Liver (tissue), 9 donors: ENCODE data around the gene PAPPA. TPM values are rescaled to one million over a fixed set of nuclear protein-coding genes. Genes with fewer than 3 reads are reported as not detected.

Experiments
- DNase-seq: peaks from one replicate; pipeline ENCODE4 v3.0.0-alpha.2; 2017; ENCODE audit warnings: low spot score
- H3K27ac ChIP-seq, 2 donors: one replicate each; pipeline ENCODE4 v1.7.0; 2013; ENCODE audit warnings: inconsistent platforms in 2 of 2, low read length in 2 of 2, control low read depth in 1 of 2, low read depth in 1 of 2, mild to moderate bottlenecking in 1 of 2
- H3K27me3 ChIP-seq, 4 donors: one replicate each; pipeline versions ENCODE4 v1.6.1 to v1.7.0; 2013; ENCODE audit warnings: low read length in 3 of 4, inconsistent platforms in 1 of 4, mild to moderate bottlenecking in 1 of 4, moderate library complexity in 1 of 4; ENCODE audit not compliant: control insufficient read depth in 4 of 4, insufficient read depth in 4 of 4
- H3K36me3 ChIP-seq, 4 donors: one replicate each; pipeline versions ENCODE4 v1.6.1 to v1.7.0; 2013; ENCODE audit warnings: low read length in 3 of 4, mild to moderate bottlenecking in 3 of 4, low read depth in 1 of 4, moderate library complexity in 1 of 4; ENCODE audit not compliant: control insufficient read depth in 4 of 4, insufficient read depth in 3 of 4
- H3K4me1 ChIP-seq, 4 donors: one replicate each; pipeline versions ENCODE4 v1.6.1 to v1.7.0; 2013; ENCODE audit warnings: low read length in 3 of 4, mild to moderate bottlenecking in 3 of 4, moderate library complexity in 1 of 4; ENCODE audit not compliant: control insufficient read depth in 4 of 4, insufficient read depth in 4 of 4
- H3K4me3 ChIP-seq, 3 donors: one replicate each; pipeline versions ENCODE4 v1.6.1 to v1.7.0; 2013; ENCODE audit warnings: low read length in 3 of 3, control low read depth in 1 of 3, low read depth in 1 of 3, mild to moderate bottlenecking in 1 of 3
- H3K9ac ChIP-seq, 2 donors: one replicate each; pipeline ENCODE4 v1.7.0; 2013; ENCODE audit warnings: low read length in 2 of 2, mild to moderate bottlenecking in 2 of 2, moderate library complexity in 2 of 2, control low read depth in 1 of 2, low read depth in 1 of 2
- H3K9me3 ChIP-seq, 4 donors: one replicate each; pipeline versions ENCODE4 v1.6.1 to v1.7.0; 2013; ENCODE audit warnings: low read length in 3 of 4; ENCODE audit not compliant: control insufficient read depth in 4 of 4
- CTCF ChIP-seq: fragments of 150-350 bp; IDR thresholded peaks from 2 replicates; pipeline ENCODE4 v1.5.1; 2017; ENCODE audit warnings: improper control_type of control experiment, low read depth, low read length; ENCODE audit not compliant: missing input control
- EGR1 ChIP-seq, 2 donors: IDR thresholded peaks; 2 replicates each; pipeline ENCODE4 v1.6.1; 2016 to 2018; ENCODE audit warnings: antibody characterized with exemption in 2 of 2, low read depth in 2 of 2
- FOXA1 ChIP-seq: IDR thresholded peaks from 2 replicates; pipeline ENCODE4 v1.6.1; 2016; ENCODE audit warnings: antibody characterized with exemption
- FOXA2 ChIP-seq: IDR thresholded peaks from 2 replicates; pipeline ENCODE4 v1.6.1; 2016; ENCODE audit warnings: antibody characterized with exemption
- GABPA ChIP-seq, 2 donors: IDR thresholded peaks in 1 of 2; conservative IDR thresholded peaks in 1 of 2; 2 replicates each; pipeline ENCODE4 v1.6.1; 2016; ENCODE audit warnings: antibody characterized with exemption in 2 of 2, mild to moderate bottlenecking in 1 of 2, moderate library complexity in 1 of 2
- HNF4A ChIP-seq, 2 donors: conservative IDR thresholded peaks; 2 replicates each; pipeline ENCODE4 v1.6.1; 2016; ENCODE audit warnings: antibody characterized with exemption in 2 of 2, mild to moderate bottlenecking in 2 of 2
- HNF4G ChIP-seq: IDR thresholded peaks from 2 replicates; pipeline ENCODE4 v1.6.1; 2016; ENCODE audit warnings: antibody characterized with exemption
- JUND ChIP-seq, 2 donors: IDR thresholded peaks; 2 replicates each; pipeline ENCODE4 v1.6.1; 2016; ENCODE audit warnings: antibody characterized with exemption in 2 of 2
- NR2F2 ChIP-seq: IDR thresholded peaks from 2 replicates; pipeline ENCODE4 v1.6.1; 2016; ENCODE audit warnings: antibody characterized with exemption
- RAD21 ChIP-seq, 2 donors: IDR thresholded peaks; 2 replicates each; pipeline ENCODE4 v1.6.1; 2016; ENCODE audit warnings: antibody characterized with exemption in 2 of 2, mild to moderate bottlenecking in 2 of 2
- RXRA ChIP-seq, 2 donors: IDR thresholded peaks; 2 replicates each; pipeline ENCODE4 v1.6.1; 2017 to 2018; ENCODE audit warnings: antibody characterized with exemption in 2 of 2, mild to moderate bottlenecking in 1 of 2
- SP1 ChIP-seq: IDR thresholded peaks from 2 replicates; pipeline ENCODE4 v1.6.1; 2018; ENCODE audit warnings: antibody characterized with exemption, mild to moderate bottlenecking
- TAF1 ChIP-seq: conservative IDR thresholded peaks from 2 replicates; pipeline ENCODE4 v1.6.1; 2016; ENCODE audit warnings: antibody characterized with exemption, mild to moderate bottlenecking
- YY1 ChIP-seq: IDR thresholded peaks from 2 replicates; pipeline ENCODE4 v1.6.1; 2016; ENCODE audit warnings: antibody characterized with exemption, mild to moderate bottlenecking
- ZBTB33 ChIP-seq: IDR thresholded peaks from 2 replicates; pipeline ENCODE4 v1.6.1; 2016; ENCODE audit warnings: antibody characterized with exemption
- WGBS: extraction: QIAGEN DNeasy Blood & Tissue Kit; methylation state at CpG from one replicate; pipeline ENCODE4 v1.1.7; 2013; 5-methylcytosine and 5-hydroxymethylcytosine counted together
- polyA plus RNA-seq, 2 donors: library from polyadenylated mRNA; stranded (reverse) in 1 of 2; unstranded in 1 of 2; fragments of 200-250 nt in 1 of 2; fragments of >200 nt in 1 of 2; fragmentation: Nextera tagmentation in 1 of 2; extraction: Ambion mirVana in 1 of 2; gene quantifications; one replicate each; pipeline versions ENCODE4 v1.2.1 to v1.2.3, GENCODE V29; 2013 to 2015
- total RNA-seq, 2 donors: library from RNA; depleted of rRNA; stranded (reverse); fragments of >200 nt; gene quantifications; one replicate each; pipeline ENCODE4 v1.2.3, GENCODE V29; 2014
- TF ChIP-seq, protein P1 (sequence below): IDR thresholded peaks from 2 replicates; pipeline ENCODE4 v1.6.1; 2016; ENCODE audit warnings: antibody characterized with exemption
- TF ChIP-seq, protein P2 (sequence below): IDR thresholded peaks from 2 replicates; pipeline ENCODE4 v1.6.1; 2016; ENCODE audit warnings: antibody characterized with exemption
- donor health status: healthy.
- donor health status: healthy.
- donor health status: healthy.
- donor health status: healthy.
- donor health status: healthy.

The PAPPA gene
- total and polyA plus RNA-seq, 4 donors: 0.03 to 0.33 (median 0.20) TPM

DNA sequence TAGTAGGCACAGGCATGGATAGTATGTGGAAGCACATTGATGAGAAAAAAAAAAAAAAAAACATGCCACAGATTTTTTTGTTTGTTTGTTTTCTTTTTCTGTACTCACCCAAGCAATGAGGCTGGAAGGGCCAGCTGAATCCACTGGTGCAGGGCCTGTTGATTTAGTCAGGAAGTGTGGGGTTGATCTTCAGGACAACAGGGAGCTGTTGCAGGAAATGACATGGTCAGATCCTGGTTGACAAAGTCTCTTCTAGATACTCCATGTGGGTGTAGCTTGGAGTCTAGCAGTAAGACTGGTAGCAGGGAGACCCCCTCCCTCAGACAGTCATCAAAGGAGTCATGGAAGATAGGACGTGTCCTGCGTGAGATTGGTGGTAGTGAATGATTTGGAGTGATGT lies 191.8 kb downstream of the PAPPA start:
- Histone ChIP-seq H3K9me3 (no peaks in the 10 kb centered on the region), H3K27ac (no peak overlapping the region), H3K27me3 (no peaks in the 10 kb centered on the region), H3K9ac (no peak overlapping the region), H3K36me3 (no peaks in the 10 kb centered on the region), H3K4me3 (no peak overlapping the region), H3K4me1 (no peaks in the 10 kb centered on the region)
- no peak for TF ChIP-seq EGR1 (IDR thresholded peaks at IDR 0.05; ENCODE audit: low read depth in 2 of 2)
- no peak for DNase-seq
- 92% methylated on average over 2 of the region's 2 CpGs for WGBS

DNA sequence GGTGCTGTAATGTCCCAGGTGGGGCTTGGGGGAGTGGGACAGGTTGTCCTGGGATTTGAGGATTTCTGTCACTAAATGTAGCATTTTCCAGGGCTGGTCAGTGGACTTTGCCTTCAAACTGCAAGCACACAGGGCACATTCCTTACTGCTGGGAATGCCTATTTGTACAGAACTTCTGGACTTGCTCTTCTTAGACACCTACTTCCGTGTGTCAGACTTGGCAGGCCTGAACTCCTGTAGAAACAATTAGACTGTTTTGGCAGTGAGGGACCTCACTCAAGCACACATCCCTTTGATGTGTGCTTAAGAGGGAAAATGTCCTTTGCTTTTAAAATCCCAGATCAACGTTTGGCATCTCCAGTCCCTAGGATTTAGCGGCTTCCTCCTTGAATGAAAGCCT lies 192.2 kb downstream of the PAPPA start:
- 69% methylated on average over 3 of the region's 3 CpGs for WGBS

DNA sequence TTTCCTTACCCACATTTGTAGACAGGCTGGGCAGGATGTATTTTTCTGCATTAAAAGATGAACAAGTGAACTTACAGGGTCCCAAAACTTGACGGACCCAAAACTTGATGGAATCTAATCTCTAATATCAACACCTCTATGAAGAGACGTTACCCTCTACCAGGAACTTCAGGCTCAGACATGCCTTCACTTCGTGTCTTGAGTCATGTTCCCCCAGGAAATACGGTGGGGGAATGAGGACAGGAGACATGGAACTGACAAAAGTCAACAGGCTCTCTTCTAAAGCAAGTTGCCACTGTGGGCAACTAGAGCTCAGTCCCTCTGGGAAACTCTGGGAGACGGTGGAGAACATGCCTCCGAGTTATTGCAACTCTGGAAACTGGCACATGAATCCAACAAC lies 196.1 kb downstream of the PAPPA start:
- Histone ChIP-seq H3K27me3 (no peaks in the 10 kb centered on the region), H3K9ac (no peak overlapping the region), H3K9me3 (no peaks in the 10 kb centered on the region), H3K36me3 (no peaks in the 10 kb centered on the region), H3K4me3 (no peak overlapping the region), H3K4me1 (no peaks in the 10 kb centered on the region), H3K27ac (no peak overlapping the region)
- WGBS: 92% methylated on average over 6 of the region's 6 CpGs
- no peak for DNase-seq
- TF ChIP-seq CTCF (no peak), TAF1 (no peak), FOXA1 (no peak), SP1 (no peak), HNF4A (conservative IDR thresholded peaks at IDR 0.05) (no peak), FOXA2 (no peak), RXRA (IDR thresholded peaks at IDR 0.05) (no peak), JUND (IDR thresholded peaks at IDR 0.05) (no peak), ZBTB33 (no peak), RAD21 (IDR thresholded peaks at IDR 0.05) (no peak), HNF4G (no peak), NR2F2 (no peak), YY1 (no peak), GABPA (IDR thresholded peaks at IDR 0.05 in 1 of 2, conservative IDR thresholded peaks at IDR 0.05 in 1 of 2) (no peak)
- TF ChIP-seq, protein P1, sequence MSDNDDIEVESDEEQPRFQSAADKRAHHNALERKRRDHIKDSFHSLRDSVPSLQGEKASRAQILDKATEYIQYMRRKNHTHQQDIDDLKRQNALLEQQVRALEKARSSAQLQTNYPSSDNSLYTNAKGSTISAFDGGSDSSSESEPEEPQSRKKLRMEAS: no peak
- TF ChIP-seq, protein P2, sequence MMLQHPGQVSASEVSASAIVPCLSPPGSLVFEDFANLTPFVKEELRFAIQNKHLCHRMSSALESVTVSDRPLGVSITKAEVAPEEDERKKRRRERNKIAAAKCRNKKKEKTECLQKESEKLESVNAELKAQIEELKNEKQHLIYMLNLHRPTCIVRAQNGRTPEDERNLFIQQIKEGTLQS: no peak

More for the DNA sequence above, 192.2 kb downstream of the PAPPA start:
- H3K36me3 ChIP-seq: no peaks in the 10 kb centered on the region
- no peak overlapping the region for H3K4me3 ChIP-seq
- no peak for TF ChIP-seq ZBTB33
- TF ChIP-seq HNF4A (conservative IDR thresholded peaks at IDR 0.05): peak in 1 of 2 donors; percentile 26
- no peaks in the 10 kb centered on the region for H3K9me3 ChIP-seq
- no peaks in the 10 kb centered on the region for H3K4me1 ChIP-seq
- no peaks in the 10 kb centered on the region for H3K27me3 ChIP-seq
- no peak for DNase-seq
- H3K9ac ChIP-seq: no peak overlapping the region
- no peak overlapping the region for H3K27ac ChIP-seq
